SK-N-MC (cell line): Measurements from ENCODE around the gene FAM13A.

ENCODE experiments used
- DNase-seq: peaks from one replicate; pipeline ENCODE4 v3.0.0-alpha.2; 2011; ENCODE audit warnings: low read depth, low spot score
- H3K27ac ChIP-seq: fragments of 200-600 bp; sonication (generic); 2 replicates; pipeline ENCODE4 v1.5.1; 2016; ENCODE audit warnings: mixed run types
- H3K36me3 ChIP-seq: fragments of 200-600 bp; sonication (generic); 2 replicates; pipeline ENCODE4 v1.6.1; 2017; ENCODE audit warnings: antibody characterized with exemption, low read length, mixed read lengths; ENCODE audit not compliant: insufficient read depth
- H3K4me3 ChIP-seq: fragments of 200-600 bp; sonication (generic); 2 replicates; pipeline ENCODE4 v1.5.1; 2016
- H3K9ac ChIP-seq: fragments of 200-600 bp; sonication (generic); 2 replicates; pipeline ENCODE4 v1.8.0; 2017; ENCODE audit warnings: mixed run types, mixed read lengths; ENCODE audit not compliant: insufficient read length
- H3K9me3 ChIP-seq: fragments of 200-600 bp; sonication (generic); 2 replicates; pipeline ENCODE4 v1.6.1; 2017; ENCODE audit warnings: low read depth, mild to moderate bottlenecking, antibody characterized with exemption, low read length, moderate library complexity, mixed read lengths
- EZH2 ChIP-seq: fragments of 200-600 bp; sonication (generic); IDR thresholded peaks from one replicate; pipeline ENCODE4 v1.6.1; 2017; ENCODE audit warnings: antibody characterized with exemption
- FOXP2 ChIP-seq: optimal IDR thresholded peaks from 2 replicates; pipeline ENCODE3; 2011; ENCODE audit warnings: mild to moderate bottlenecking, moderate library complexity; ENCODE audit not compliant: insufficient read depth; ENCODE audit errors: extremely low read length, control extremely low read depth
- POLR2AphosphoS5 ChIP-seq: IDR thresholded peaks from 2 replicates; pipeline ENCODE4 v1.6.1; 2012; ENCODE audit warnings: mild to moderate bottlenecking, low read depth, low read length, borderline replicate concordance

The FAM13A gene

GRCh38 chr4:88725986-88726385, 331.0 kb downstream of the FAM13A start:
- Histone ChIP-seq H3K9ac (no peak overlapping the region), H3K9me3 (no peaks in the 10 kb centered on the region), H3K27ac (no peak overlapping the region), H3K4me3 (no peak overlapping the region), H3K36me3 (peaks cover 31% of the 10 kb centered on the region)
- no peak for DNase-seq
- no peak for TF ChIP-seq EZH2
- TF ChIP-seq POLR2AphosphoS5: no peak
- no peak for TF ChIP-seq FOXP2

- Histone ChIP-seq H3K36me3 (peaks cover 23% of the 10 kb centered on the region), H3K9me3 (no peaks in the 10 kb centered on the region), H3K4me3 (no peak overlapping the region), H3K27ac (no peak overlapping the region), H3K9ac (no peak overlapping the region)
- no peak for TF ChIP-seq EZH2
- DNase-seq: no peak
These were observed 331.8 kb downstream of the FAM13A start for GRCh38 chr4:88725143-88725542.

GRCh38 chr4:88724406-88724805, 332.6 kb downstream of the FAM13A start:
- H3K36me3 ChIP-seq: peaks cover 16% of the 10 kb centered on the region
- H3K27ac ChIP-seq: no peak overlapping the region
- no peak for DNase-seq
- H3K9ac ChIP-seq: no peak overlapping the region
- no peak for TF ChIP-seq EZH2
- no peak for TF ChIP-seq POLR2AphosphoS5
- TF ChIP-seq FOXP2: no peak
- H3K9me3 ChIP-seq: no peaks in the 10 kb centered on the region
- no peak overlapping the region for H3K4me3 ChIP-seq

- Histone ChIP-seq H3K9me3 (no peaks in the 10 kb centered on the region), H3K4me3 (no peak overlapping the region), H3K36me3 (peaks cover 7% of the 10 kb centered on the region), H3K9ac (no peak overlapping the region), H3K27ac (no peak overlapping the region)
- no peak for DNase-seq
- TF ChIP-seq POLR2AphosphoS5 (no peak), EZH2 (no peak), FOXP2 (no peak)
These were observed 334.2 kb downstream of the FAM13A start for GRCh38 chr4:88722828-88723227.

GRCh38 chr4:88722276-88722780, 334.7 kb downstream of the FAM13A start:
- Histone ChIP-seq H3K27ac (no peak overlapping the region), H3K4me3 (no peak overlapping the region), H3K9me3 (no peaks in the 10 kb centered on the region), H3K36me3 (peaks cover 3% of the 10 kb centered on the region; the same call in 1 of the 2 replicates), H3K9ac (no peak overlapping the region)
- DNase-seq: no peak
- TF ChIP-seq EZH2 (no peak), FOXP2 (no peak), POLR2AphosphoS5 (no peak)

GRCh38 chr4:88720451-88721428, 336.2 kb downstream of the FAM13A start:
- Histone ChIP-seq H3K36me3 (no peaks in the 10 kb centered on the region), H3K27ac (no peak overlapping the region), H3K4me3 (no peak overlapping the region), H3K9ac (no peak overlapping the region), H3K9me3 (no peaks in the 10 kb centered on the region)
- TF ChIP-seq POLR2AphosphoS5 (no peak), EZH2 (no peak)
- no peak for DNase-seq

GRCh38 chr4:88719381-88719780, 337.6 kb downstream of the FAM13A start:
- TF ChIP-seq EZH2: no peak
- no peak for TF ChIP-seq POLR2AphosphoS5
- no peak for TF ChIP-seq FOXP2
- Histone ChIP-seq H3K27ac (no peak overlapping the region), H3K4me3 (no peak overlapping the region), H3K9ac (no peak overlapping the region), H3K36me3 (no peaks in the 10 kb centered on the region), H3K9me3 (no peaks in the 10 kb centered on the region)
- DNase-seq: no peak

- Histone ChIP-seq H3K4me3 (no peak overlapping the region), H3K27ac (no peak overlapping the region), H3K9me3 (no peaks in the 10 kb centered on the region), H3K36me3 (no peaks in the 10 kb centered on the region), H3K9ac (no peak overlapping the region)
- no peak for TF ChIP-seq FOXP2
- TF ChIP-seq EZH2: no peak
- no peak for TF ChIP-seq POLR2AphosphoS5
- DNase-seq: no peak
These were observed 338.9 kb downstream of the FAM13A start for GRCh38 chr4:88718098-88718497.
